ENCODE data around the gene LDOC1.
"Not testable (repeated sequence)": the region's sequence is repeated elsewhere in the genome, so short reads cannot be mapped to it uniquely, and the experiment has no call there.

LDOC1 gene

GRCh38 chrX:141176586-141177451 lies at the start of gene LDOC1:
Gene LDOC1, minus strand, starts transcription at chrX:141177129. Its CDS starts 108 bp downstream, at chrX:141177021.
- peak; percentile 91 for DNase-seq
- Mint-ChIP-seq H3K27ac (peak within 1 kb of the TSS; percentile 59), H3K36me3 (ENCODE audit: low read depth) (peaks cover 4% of the 10 kb centered on the region), H3K27me3 (ENCODE audit: low read depth, poor library complexity) (no peaks in the 10 kb centered on the region), H3K4me3 (peak within 1 kb of the TSS; percentile 91), H3K9me3 (peaks cover 67% of the 10 kb centered on the region), H3K4me1 (peaks cover 9% of the 10 kb centered on the region)
- TF ChIP-seq, protein P1, sequence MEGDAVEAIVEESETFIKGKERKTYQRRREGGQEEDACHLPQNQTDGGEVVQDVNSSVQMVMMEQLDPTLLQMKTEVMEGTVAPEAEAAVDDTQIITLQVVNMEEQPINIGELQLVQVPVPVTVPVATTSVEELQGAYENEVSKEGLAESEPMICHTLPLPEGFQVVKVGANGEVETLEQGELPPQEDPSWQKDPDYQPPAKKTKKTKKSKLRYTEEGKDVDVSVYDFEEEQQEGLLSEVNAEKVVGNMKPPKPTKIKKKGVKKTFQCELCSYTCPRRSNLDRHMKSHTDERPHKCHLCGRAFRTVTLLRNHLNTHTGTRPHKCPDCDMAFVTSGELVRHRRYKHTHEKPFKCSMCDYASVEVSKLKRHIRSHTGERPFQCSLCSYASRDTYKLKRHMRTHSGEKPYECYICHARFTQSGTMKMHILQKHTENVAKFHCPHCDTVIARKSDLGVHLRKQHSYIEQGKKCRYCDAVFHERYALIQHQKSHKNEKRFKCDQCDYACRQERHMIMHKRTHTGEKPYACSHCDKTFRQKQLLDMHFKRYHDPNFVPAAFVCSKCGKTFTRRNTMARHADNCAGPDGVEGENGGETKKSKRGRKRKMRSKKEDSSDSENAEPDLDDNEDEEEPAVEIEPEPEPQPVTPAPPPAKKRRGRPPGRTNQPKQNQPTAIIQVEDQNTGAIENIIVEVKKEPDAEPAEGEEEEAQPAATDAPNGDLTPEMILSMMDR (IDR thresholded peaks at IDR 0.05) = no peak

GRCh38 chrX:141221611-141222010 lies 44.7 kb upstream of the LDOC1 start:
- no peaks in the 10 kb centered on the region for H3K4me1 Mint-ChIP-seq
- H3K9me3 Mint-ChIP-seq = peaks cover 51% of the 10 kb centered on the region
- H3K36me3 Mint-ChIP-seq (ENCODE audit: low read depth) = no peaks in the 10 kb centered on the region
- H3K27me3 Mint-ChIP-seq (ENCODE audit: low read depth, poor library complexity) = no peaks in the 10 kb centered on the region
- TF ChIP-seq, protein P1 (IDR thresholded peaks at IDR 0.05) = no peak
- DNase-seq = no peak
- no peak overlapping the region for H3K4me3 Mint-ChIP-seq
- no peak overlapping the region for H3K27ac Mint-ChIP-seq

- H3K27ac Mint-ChIP-seq = no peak overlapping the region
- TF ChIP-seq, protein P1 (IDR thresholded peaks at IDR 0.05) = no peak
- no peak overlapping the region for H3K4me3 Mint-ChIP-seq
- no peak for DNase-seq
- no peaks in the 10 kb centered on the region for H3K27me3 Mint-ChIP-seq (ENCODE audit: low read depth, poor library complexity)
- H3K36me3 Mint-ChIP-seq (ENCODE audit: low read depth) = no peaks in the 10 kb centered on the region
- no peaks in the 10 kb centered on the region for H3K4me1 Mint-ChIP-seq
- peaks cover 49% of the 10 kb centered on the region for H3K9me3 Mint-ChIP-seq
Observed at GRCh38 chrX:141220342-141221008, 43.5 kb upstream of the LDOC1 start.

- H3K4me1 Mint-ChIP-seq = no peaks in the 10 kb centered on the region
- H3K36me3 Mint-ChIP-seq (ENCODE audit: low read depth) = no peaks in the 10 kb centered on the region
- no peak overlapping the region for H3K4me3 Mint-ChIP-seq
- H3K27me3 Mint-ChIP-seq (ENCODE audit: low read depth, poor library complexity) = no peaks in the 10 kb centered on the region
- TF ChIP-seq, protein P1 (IDR thresholded peaks at IDR 0.05) = no peak
- H3K9me3 Mint-ChIP-seq = peaks cover 45% of the 10 kb centered on the region
- H3K27ac Mint-ChIP-seq = no peak overlapping the region
- DNase-seq = no peak
Observed at GRCh38 chrX:141214196-141214595, 37.3 kb upstream of the LDOC1 start.

DNA sequence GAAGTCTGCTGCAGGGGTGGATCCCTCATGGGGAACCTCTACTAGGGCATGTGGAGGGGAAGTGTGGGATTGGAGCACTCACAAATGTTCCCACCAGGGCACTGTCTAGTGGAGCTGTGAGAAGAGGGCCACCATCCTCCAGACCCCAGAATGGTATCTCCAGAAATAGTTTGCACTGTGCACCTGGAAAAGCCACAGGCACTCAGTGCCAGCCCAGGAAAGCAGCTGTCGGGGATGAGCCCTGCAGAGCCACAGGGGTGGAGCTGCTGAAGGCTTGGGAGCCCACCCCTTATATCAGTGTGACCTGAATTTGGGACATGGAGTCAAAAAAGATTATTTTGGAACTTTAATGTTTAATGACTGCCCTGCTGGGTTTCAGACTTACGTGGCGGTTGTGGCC lies 25.0 kb upstream of the LDOC1 start:
- Mint-ChIP-seq H3K36me3 (ENCODE audit: low read depth) (no peaks in the 10 kb centered on the region), H3K4me3 (no peak overlapping the region), H3K4me1 (no peaks in the 10 kb centered on the region), H3K27ac (no peak overlapping the region), H3K9me3 (peaks cover 69% of the 10 kb centered on the region), H3K27me3 (ENCODE audit: low read depth, poor library complexity) (no peaks in the 10 kb centered on the region)
- DNase-seq = no peak
- TF ChIP-seq, protein P1 (IDR thresholded peaks at IDR 0.05) = no peak

- not testable (repeated sequence) for H3K4me3 Mint-ChIP-seq; H3K27me3 Mint-ChIP-seq (ENCODE audit: low read depth, poor library complexity); DNase-seq; H3K36me3 Mint-ChIP-seq (ENCODE audit: low read depth); H3K4me1 Mint-ChIP-seq; H3K27ac Mint-ChIP-seq
- peaks cover 62% of the 10 kb centered on the region for H3K9me3 Mint-ChIP-seq
Observed at GRCh38 chrX:141188573-141188972, 11.6 kb upstream of the LDOC1 start.

Data from nephron progenitor cell (in vitro differentiated cells).